Stimulated activated CD8-positive, alpha-beta memory T cell treated with anti-CD3 and anti-CD28 coated beads, Interleukin-7, amount 100 ng/mL, for 1 hour (primary cell): ENCODE measurements around the gene PRKAR2B.
"Not testable (repeated sequence)": the region's sequence is repeated elsewhere in the genome, so short reads cannot be mapped to it uniquely, and the experiment has no call there.

Source experiments
- DNase-seq, 2 donors: peaks; one replicate each; pipeline ENCODE4 v3.0.0-alpha.2; 2020; ENCODE audit warnings: low read depth in 2 of 2

PRKAR2B gene

GRCh38 chr7:107048783-107049418, 4.4 kb downstream of the PRKAR2B start:
- DNase-seq, result no peak

GRCh38 chr7:107049480-107049879, 5.0 kb downstream of the PRKAR2B start:
- no peak for DNase-seq

GRCh38 chr7:107049971-107050532, 5.5 kb downstream of the PRKAR2B start:
- no peak for DNase-seq

GRCh38 chr7:107051376-107051775, 6.9 kb downstream of the PRKAR2B start:
- DNase-seq, result no peak

GRCh38 chr7:107054965-107055364, 10.5 kb downstream of the PRKAR2B start:
- DNase-seq, result not testable (repeated sequence)

- not testable (repeated sequence) for DNase-seq
Measured at GRCh38 chr7:107056058-107056457, 11.6 kb downstream of the PRKAR2B start.

GRCh38 chr7:107056728-107057473, 12.4 kb downstream of the PRKAR2B start:
- DNase-seq, result no peak

GRCh38 chr7:107057474-107057833, 12.9 kb downstream of the PRKAR2B start:
- no peak for DNase-seq

GRCh38 chr7:107059468-107059867, 15.0 kb downstream of the PRKAR2B start:
- no peak for DNase-seq

GRCh38 chr7:107063245-107064120, 19.0 kb downstream of the PRKAR2B start:
- no peak for DNase-seq

GRCh38 chr7:107064255-107064654, 19.8 kb downstream of the PRKAR2B start:
- no peak for DNase-seq

- DNase-seq, result no peak
Measured at GRCh38 chr7:107065929-107066247, 21.4 kb downstream of the PRKAR2B start.

- DNase-seq, result no peak
Measured at GRCh38 chr7:107068156-107068555, 23.7 kb downstream of the PRKAR2B start.

GRCh38 chr7:107069457-107069856, 25.0 kb downstream of the PRKAR2B start:
- DNase-seq, result no peak

- no peak for DNase-seq
Measured at GRCh38 chr7:107070710-107071109, 26.2 kb downstream of the PRKAR2B start.

GRCh38 chr7:107071129-107071528, 26.6 kb downstream of the PRKAR2B start:
- DNase-seq, result no peak

- no peak for DNase-seq
Measured at GRCh38 chr7:107072133-107072532, 27.6 kb downstream of the PRKAR2B start.

GRCh38 chr7:107075863-107076574, 31.5 kb downstream of the PRKAR2B start:
- DNase-seq, result no peak

GRCh38 chr7:107076781-107077698, 32.5 kb downstream of the PRKAR2B start:
- DNase-seq, result no peak

GRCh38 chr7:107077699-107078516, 33.4 kb downstream of the PRKAR2B start:
- no peak for DNase-seq
